HG03280 (cell line): Measurements from ENCODE around the gene GGCT.

ENCODE experiments used
- ATAC-seq: cut with Tn5 transposase; IDR thresholded peaks from one replicate; pipeline ENCODE4 v1.9.1; 2021; ENCODE audit warnings: mild to moderate bottlenecking, moderate library complexity; ENCODE audit not compliant: unreplicated experiment

The GGCT gene

DNA sequence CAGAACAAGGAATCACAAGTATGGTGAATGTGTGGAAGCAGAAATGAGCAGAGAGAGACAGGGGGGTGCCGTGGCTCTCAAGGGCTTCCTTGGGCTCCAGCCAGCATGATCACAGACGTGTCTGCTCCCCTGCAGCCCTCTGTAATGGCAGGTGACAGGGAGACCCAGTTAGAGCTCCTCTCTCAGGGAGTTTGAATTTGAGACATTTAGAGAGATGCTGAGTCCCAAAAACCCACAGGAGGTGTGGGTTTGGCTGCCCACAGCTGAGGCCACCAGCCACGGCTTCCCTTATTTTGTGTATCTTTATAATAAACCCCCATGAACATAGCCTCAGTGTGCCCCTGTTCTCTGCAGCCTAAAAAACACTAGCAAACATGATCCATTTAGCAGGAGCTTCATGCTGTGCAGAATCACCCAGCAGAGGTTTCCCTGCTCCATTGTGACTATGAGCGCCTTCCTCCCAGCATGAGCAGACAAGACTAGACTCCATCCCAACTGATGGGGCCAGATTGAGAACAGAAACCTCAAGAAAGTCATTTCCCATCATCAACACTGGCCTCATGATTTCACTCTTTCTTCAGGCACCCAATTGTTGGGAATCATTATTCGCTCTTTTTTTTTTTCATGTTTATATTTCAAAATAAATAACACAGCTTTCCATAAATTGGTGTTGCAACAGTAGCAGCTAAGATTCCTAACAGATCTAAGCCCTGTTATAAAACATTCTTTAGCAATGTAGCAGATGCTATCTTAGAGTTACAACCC, 39.4 kb downstream of the GGCT start:
- ATAC-seq: no peak

DNA sequence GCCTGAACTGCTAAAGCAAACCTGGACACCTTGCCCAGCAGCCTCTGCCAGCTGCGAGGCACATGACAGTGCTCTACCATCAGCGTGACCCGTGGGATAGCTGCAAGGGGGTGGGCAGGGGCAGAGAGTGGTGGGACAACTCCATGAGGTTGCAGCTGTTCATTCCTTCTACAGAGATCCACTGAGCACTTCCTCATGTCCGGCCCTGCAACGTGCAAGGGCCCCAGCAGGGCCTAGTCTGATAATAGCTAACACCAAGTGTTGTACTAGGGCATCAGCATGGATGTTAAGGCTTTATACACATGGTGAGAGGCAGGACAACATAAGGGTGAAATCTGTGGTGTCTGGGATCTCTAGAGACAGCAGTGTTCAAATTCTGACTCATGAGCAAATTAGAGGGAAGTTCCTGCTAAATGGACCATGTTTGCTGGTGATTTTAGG, 40.4 kb downstream of the GGCT start:
- ATAC-seq: no peak

DNA sequence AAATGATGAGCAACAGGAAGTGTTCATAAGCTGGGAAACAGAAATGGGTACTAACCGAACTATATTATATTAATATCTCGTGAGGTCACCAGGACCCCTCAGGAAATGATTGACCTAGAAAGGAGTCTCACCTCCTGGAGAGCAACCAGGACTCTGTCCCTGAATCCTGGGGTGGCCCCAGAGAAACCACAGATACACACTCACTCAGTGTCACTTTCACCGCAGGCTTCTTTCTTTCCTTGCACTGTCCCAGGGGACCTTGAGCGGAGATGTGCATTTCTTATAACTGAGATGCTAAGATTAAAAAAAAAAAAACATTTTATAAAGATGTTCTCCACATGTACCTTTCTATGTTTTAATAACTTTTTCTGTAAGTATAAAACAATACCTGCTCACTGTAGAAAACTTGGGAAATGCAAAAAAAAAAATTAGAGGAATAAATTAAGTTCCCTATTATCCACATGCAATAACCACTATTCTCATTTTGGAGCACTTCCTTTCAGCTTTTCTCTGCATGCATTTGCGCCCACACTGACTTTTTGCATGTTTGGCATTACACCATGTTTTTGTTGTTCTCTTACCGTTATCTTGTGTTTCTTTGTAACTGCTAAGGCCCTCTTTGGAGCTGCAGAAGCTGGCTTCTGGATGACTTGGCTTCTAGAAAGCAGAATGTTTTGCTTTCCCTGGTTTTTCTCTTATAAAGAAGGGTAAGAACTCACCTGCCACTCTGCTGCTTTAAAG, 41.1 kb downstream of the GGCT start:
- no peak for ATAC-seq

DNA sequence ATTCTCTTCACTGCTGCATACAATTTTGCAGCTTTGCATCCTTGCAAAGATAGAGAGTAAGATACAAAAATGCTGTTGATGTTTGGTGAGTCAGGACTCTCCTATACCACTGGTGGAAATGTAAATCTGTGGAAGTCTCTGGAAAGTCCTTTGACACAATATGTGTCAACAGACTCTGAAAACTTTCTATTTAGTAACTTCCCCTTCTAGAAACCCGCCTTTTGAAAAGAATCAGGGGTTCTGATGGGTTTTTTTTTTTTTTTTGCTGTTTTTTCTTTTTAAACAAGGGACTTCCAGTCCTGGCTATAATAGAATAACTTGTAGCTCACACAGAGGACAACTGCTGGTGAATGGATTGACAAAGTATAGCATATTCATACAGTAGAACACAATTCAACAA, 42.5 kb downstream of the GGCT start:
- ATAC-seq: no peak

DNA sequence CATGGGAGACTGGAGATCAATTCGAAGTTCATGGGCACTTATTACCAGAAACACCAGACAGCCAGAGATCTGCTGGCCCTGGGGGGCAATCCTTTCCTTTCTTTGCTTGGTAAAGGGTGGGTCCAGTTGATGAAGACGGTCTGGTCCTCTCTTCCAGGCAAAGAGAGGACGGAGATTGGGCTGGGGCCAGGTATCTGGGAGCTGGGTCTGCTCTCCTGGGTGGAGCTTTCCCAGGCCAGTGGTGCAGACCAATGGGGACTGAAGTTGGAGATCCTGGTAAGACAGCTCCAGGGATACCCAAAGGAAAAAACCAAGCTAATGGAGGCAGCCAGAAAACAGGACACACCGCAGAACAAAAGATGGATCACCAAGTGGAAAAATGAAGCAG, 44.4 kb downstream of the GGCT start:
- no peak for ATAC-seq

DNA sequence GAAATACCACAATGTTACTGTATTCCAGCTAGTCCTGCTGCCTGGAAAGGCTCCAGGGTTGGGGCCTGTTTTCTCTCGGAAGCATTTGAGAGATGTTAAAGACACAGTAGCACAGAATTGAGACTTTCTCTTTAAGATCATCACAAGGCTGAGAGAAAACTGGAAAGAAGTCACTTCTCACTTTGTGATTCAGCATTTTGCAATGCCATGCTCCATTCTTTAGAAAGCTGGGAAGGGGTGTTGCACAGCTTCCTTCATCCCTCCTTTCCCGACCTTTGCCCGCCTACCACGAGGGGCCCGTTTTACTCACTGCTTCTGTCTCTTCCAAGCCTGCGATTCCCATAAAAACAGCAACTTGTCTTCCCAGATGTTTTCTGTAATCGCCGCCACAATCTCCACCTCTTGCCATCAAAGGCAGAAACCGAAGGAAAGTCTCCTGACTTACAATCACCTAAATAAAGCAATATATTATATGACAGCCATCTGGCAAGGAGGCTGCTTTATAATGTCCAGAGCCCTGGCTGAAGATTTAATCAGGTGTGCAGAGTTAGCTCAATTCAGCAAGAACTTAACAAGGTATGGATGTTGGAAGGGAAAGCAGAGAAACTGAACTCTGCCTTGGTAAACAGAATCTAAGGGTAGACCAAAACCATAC, 44.9 kb downstream of the GGCT start:
- no peak for ATAC-seq

DNA sequence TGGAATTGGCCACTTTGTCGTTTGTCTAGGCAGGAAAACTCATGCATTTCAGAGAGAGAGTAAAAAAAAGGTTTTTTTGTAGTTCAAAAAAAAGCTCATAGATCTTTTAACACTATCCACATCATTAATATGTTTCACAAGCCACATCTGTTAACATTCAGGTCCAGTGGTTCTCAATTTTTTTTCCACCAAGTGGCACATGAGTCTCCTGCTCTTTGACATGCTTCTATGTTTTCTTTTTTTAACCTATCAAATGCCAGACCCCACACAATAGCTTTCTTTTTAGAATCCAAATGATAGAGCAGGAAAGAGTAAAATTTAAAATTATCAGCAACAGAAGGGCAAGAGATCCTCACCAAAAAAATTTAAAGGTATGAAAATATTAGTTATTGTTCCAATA, 46.3 kb downstream of the GGCT start:
- ATAC-seq: no peak

DNA sequence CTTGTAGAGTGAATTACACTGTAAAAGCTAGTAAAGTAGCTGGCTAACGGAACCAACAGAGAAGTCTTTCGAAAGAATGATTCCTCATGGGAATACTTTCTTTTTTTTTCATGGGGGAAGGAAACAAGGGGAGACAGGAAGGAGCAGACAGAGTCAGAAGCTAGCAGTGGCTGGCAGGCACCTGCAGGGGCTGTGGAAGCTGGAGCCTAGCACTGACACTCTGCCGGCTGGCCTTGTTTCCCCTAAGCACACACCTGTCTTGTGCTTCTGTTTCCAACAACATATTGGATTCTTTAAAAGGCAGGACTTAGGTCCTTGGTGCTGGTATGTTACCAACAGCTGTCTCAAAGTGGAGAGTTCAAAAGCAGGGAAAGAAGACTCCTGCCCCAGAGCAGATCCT, 50.7 kb downstream of the GGCT start:
- no peak for ATAC-seq

DNA sequence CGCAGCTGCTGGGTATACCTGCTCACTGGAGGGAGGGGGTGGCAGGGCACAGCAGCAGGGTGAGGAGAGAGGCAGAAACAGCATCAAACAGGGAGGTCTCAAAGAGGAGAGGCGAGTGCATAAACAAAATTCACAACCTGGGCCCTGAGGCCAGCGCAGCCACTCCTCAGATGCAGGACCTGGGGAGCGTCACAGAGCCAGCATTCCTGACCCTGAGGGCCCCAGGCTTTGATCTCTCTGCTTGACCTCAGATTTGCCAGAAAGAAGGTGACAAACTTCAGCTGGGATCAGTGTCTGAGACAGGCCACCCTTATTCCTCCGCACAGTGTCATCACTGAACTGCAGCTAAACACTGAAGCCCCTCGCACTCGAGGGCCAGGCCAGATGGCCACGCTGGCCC, 51.6 kb downstream of the GGCT start:
- no peak for ATAC-seq

DNA sequence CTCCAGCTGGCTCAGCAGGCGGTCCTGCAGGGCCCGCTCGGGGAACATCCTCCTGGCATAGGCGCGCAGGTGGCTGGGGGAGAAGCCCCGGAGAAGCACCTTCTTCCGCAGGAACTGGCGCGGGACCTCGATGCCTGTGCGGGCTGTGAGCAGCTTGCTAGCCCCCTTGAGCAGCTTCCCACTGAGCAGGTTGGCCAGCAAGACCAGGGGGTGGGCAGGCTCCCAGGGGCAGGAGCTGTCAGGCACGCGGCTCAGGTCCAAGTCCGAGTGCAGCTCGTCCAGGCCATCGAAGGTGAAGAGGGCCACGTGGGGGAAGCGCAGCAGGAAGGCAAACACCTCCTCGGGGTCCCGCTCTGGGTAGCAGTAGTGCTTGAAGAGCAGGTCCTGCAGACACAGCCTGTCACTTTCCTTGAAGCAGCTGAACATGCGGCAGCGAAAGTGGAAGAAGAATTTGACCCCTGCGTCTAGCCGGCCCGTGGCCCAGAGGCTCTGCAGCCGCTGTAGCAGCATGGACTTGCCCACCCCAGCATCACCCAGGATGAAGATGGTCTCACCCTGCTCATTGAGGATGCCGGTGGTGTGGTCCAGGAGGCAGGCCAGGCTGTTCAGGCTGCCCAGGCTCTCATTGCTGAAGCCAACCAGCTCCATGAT, 52.2 kb downstream of the GGCT start:
- no peak for ATAC-seq

DNA sequence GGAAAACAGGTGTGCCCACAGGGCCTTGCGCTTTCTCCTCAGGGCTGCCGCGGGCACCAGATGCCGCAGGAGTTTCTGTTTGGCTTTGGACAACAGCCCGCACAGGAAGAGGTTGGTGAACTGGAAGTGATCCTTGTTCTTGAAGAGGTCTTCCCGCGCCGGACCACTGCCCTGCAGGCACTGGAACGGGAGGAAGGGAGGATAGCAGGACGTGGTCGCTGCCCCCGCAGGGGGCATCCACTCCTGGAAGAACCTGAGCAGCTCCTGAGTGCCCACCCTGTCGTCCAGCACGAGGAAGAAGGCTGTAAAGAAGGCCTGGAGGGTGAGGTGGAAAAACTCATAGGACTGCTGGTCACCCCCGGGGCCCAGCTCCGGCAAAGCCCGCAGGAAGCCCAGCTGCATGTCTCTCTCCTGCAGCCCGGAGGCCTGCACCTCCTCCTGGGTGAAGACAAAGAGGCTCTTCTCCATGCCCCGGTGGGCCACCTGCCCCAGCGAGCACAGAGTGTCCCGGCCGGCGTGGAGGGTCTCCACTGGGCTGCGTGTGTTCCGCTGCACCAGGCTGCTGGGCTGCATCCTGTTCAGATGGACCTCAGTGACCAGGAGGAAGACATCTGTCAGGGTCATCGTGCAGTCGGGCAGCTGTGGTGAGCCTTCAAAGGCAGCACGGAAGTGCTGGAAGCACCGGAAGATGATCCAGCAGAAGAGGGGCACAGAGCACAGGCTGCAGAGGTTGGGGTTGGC, 52.9 kb downstream of the GGCT start:
- ATAC-seq: no peak

DNA sequence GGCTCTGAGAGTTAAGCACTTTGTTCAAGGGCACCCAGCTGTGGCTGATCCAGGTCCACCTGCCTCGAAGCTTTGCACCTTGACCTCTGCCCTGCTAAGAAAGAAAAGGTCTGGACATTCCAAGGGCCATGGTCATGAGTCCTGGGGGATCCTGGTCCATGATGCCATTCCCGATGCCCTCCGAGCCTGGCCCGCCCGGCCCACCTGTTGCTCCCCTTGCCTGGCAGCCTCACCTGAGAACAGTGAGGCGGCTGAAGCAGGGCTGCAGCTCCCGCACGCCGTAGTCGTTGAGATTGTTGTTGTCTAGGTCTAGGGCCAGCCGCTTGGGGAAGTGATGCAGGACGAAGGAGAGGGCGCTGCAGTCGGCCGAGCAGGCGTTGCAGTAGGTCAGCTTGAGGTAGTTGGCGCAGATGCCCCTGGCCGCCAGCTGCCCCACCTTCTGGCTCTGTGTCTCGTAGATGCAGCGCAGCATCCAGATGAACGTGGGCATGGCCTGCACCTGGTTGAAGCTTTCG, 53.6 kb downstream of the GGCT start:
- ATAC-seq: no peak

DNA sequence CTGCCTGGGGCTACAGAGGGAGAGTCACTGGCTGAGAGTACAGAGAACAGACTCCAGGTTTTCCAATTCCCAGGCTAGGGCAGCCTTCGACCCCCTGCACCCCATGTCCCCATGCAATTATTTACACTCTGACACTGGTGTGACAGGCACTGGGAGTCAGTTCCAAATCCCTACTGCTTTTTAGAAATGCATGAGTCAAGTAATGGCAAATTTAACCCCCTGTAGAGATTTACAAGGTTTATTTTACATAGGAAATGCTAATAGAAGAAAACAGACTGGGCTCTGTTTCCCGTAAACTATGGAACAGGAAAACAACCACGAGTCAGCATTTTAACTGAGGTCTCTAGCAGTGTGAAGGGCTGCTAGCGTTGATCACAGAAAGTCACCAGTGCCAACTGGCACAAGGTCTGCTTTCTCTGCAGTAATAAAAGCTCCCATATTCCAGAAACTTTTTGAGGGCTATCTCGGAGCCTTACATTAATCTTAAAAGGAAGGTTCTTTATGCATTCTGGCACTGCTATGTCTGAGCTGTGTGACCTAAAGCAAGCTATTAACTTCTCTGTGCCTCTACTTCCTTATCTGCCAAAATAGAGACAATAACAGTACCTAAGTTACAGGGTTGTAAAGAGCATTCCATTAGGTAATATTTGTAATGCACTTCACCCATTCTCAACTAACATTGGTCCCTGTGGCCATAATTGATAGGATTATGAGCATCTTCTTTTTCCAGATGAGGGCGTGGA, 54.2 kb downstream of the GGCT start:
- no peak for ATAC-seq

DNA sequence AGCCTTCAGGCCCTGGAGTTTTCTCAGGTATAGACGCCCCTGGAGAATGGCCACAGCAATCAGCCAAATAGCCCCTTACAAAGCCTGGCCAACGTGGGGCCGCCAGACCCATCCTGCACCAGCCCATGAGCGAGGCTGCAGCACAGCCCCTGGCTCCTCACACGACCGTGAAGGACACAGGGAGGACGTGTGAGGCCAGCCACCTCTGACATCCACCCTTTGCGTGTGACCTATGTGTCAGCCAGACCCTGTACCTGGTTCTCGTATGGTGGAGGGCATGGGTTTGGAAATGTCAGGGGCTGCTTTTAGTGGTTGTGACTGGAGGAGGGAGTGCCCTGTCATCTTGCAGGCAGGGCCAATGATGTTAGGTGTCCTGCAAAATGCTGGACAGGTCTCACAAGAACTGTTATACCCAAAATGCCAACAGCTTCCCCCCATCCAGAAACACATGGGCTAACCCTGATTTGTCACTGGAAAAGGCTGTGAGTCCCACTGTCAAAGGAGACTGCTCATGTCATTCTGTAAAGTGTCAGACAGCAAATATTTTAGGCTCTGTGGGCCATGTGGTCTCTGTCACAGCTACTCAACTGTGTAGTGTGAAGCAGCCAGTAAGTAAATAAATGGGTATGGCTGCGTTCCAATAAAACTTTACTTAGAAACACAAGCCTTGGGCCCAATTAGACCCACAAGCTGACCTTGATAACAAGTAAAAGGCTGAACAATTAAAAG, 56.0 kb downstream of the GGCT start:
- ATAC-seq: no peak

DNA sequence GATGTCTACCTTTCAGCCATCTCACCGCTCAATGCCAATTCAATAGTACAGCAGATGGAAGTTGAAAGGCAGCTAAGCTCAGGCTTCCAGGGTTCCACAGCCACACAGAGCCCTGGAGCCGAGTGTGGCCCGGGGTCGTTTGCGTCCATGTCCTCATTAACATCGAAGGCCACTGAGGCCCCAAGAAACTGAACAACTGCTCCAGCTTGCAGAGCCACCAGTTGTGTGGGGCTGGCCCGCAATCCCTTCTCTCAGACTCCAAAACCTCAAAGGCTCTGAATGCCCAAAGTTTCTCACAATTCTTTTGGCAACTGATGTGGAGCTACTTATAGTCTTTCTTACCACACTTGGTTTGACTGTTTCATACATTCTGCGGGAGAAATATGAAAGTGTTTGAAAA, 57.2 kb downstream of the GGCT start:
- no peak for ATAC-seq
